ENCODE data around the gene PRKCE. TPM values are rescaled to one million over a fixed set of nuclear protein-coding genes. Genes with fewer than 3 reads are reported as not detected.

The PRKCE gene
- polyA plus RNA-seq, 1 experiment, result 16.7 TPM

DNA sequence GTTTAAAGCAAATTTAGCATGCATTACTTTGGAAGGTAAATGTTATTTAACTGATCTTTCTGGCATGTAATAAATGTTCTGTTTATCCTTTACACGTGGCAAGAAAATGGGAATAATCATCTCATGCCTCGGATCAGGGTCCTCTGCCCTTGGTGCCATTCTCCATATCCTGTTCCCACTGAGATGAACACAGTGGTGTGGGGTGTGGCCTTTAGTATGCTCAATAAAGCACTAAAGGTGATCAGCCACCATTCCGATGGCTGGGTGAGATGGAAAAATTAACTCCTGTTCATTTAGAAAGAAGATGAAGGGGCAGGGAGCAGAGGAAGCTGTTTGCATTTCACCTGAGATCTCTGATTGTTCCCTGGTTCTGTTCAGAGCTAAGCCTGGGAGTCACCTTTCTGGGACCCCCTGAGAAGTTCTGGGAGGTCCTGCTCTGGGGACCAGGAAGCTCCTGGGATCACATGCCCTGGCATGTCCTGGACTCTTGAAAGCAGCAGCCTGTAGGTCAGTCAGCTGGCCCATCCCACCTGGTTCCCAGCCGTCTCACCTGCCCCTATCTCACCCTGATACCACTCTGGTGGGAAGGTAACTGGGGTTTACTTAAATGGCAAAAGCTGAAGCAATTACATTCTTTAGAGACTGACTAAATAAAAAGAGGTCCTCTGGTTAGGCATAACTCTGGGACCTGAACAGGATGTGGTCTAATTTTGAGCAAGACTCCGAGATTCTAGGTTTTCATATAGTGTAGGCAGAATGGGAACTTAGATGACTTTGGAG lies 356.8 kb downstream of the PRKCE start:
- Histone ChIP-seq H3K27ac (ENCODE audit: low read depth, low read length) (peak overlapping the region; percentile 69), H3K9me3 (ENCODE audit: control insufficient read depth, insufficient read depth, low read length) (peaks cover 7% of the 10 kb centered on the region), H3K27me3 (ENCODE audit: control insufficient read depth, insufficient read depth, low read length) (no peaks in the 10 kb centered on the region), H3K4me3 (ENCODE audit: low read depth, low read length) (no peak overlapping the region)
- POLR2A ChIA-PET, result no interaction called here
- CTCF ChIA-PET, result interaction anchor here (1.7 to 1.9 kb wide), 2 partner anchors 16 to 55 kb away, joined by 5 to 6 read pairs; no protein-coding TSS in a partner anchor
- no peak for DNase-seq (ENCODE audit: low read depth, low spot score)
- TF ChIP-seq, protein P1, sequence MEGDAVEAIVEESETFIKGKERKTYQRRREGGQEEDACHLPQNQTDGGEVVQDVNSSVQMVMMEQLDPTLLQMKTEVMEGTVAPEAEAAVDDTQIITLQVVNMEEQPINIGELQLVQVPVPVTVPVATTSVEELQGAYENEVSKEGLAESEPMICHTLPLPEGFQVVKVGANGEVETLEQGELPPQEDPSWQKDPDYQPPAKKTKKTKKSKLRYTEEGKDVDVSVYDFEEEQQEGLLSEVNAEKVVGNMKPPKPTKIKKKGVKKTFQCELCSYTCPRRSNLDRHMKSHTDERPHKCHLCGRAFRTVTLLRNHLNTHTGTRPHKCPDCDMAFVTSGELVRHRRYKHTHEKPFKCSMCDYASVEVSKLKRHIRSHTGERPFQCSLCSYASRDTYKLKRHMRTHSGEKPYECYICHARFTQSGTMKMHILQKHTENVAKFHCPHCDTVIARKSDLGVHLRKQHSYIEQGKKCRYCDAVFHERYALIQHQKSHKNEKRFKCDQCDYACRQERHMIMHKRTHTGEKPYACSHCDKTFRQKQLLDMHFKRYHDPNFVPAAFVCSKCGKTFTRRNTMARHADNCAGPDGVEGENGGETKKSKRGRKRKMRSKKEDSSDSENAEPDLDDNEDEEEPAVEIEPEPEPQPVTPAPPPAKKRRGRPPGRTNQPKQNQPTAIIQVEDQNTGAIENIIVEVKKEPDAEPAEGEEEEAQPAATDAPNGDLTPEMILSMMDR (IDR thresholded peaks at IDR 0.05; ENCODE audit: low read depth, low read length), result no peak

DNA sequence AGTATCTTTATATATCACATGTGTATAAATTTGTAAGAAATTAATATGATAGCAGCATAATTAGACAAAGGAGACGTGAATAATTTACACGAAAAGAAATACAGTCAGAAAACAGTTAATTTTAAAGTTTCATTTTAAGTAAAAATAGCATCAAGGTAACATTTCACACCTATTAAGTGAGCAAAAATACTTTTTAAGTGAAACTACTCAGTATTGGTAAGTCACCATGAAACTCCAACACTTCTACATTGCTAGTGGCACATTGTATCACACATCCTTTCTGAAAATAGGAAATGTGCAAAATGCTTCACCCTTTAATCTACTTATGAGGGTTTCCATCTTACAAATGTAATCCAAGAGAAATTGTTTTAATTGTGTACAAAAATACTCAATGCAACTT lies 357.8 kb downstream of the PRKCE start:
- Histone ChIP-seq H3K27ac (ENCODE audit: low read depth, low read length) (no peak overlapping the region), H3K9me3 (ENCODE audit: control insufficient read depth, insufficient read depth, low read length) (peaks cover 7% of the 10 kb centered on the region), H3K27me3 (ENCODE audit: control insufficient read depth, insufficient read depth, low read length) (no peaks in the 10 kb centered on the region), H3K4me3 (ENCODE audit: low read depth, low read length) (no peak overlapping the region)
- CTCF ChIA-PET, result interaction anchor here (1.7 to 1.9 kb wide), 2 partner anchors 17 to 53 kb away, joined by 5 to 6 read pairs; no protein-coding TSS in a partner anchor
- TF ChIP-seq, protein P1 (IDR thresholded peaks at IDR 0.05; ENCODE audit: low read depth, low read length), result no peak
- POLR2A ChIA-PET, result no interaction called here
- DNase-seq (ENCODE audit: low read depth, low spot score), result no peak

DNA sequence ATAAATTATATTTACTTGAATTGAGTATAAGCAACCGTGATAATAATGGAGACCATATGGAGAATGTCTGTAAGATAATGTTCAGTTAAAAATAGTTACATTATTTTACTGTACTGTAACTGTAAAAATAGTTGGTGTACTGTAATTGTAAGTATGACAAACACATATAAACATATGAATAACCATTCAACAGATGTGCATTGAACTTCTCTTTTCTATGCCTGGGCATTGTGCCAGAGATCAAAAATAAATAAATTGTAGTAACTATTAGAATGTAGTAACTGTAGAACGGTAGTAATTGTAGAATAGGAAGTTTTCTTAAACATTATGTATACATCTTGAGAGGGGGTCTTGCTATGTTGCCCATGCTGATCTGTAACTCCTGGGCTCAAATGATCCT lies 358.3 kb downstream of the PRKCE start:
- H3K9me3 ChIP-seq (ENCODE audit: control insufficient read depth, insufficient read depth, low read length), result peaks cover 7% of the 10 kb centered on the region
- CTCF ChIA-PET, result interaction anchor here (1.5 to 2.3 kb wide), 3 partner anchors 39 to 325 kb away, joined by 3 to 11 read pairs (median 4); no protein-coding TSS in a partner anchor
- peak; percentile 75 for DNase-seq (ENCODE audit: low read depth, low spot score)
- H3K27ac ChIP-seq (ENCODE audit: low read depth, low read length), result peak overlapping the region; percentile 33
- POLR2A ChIA-PET, result interaction anchor here (1.9 kb wide), 1 partner anchor 287 kb away, joined by 4 read pairs; the partner anchor contains the start of gene EPAS1
- H3K4me3 ChIP-seq (ENCODE audit: low read depth, low read length), result no peak overlapping the region
- TF ChIP-seq, protein P1 (IDR thresholded peaks at IDR 0.05; ENCODE audit: low read depth, low read length), result no peak
- H3K27me3 ChIP-seq (ENCODE audit: control insufficient read depth, insufficient read depth, low read length), result no peaks in the 10 kb centered on the region

DNA sequence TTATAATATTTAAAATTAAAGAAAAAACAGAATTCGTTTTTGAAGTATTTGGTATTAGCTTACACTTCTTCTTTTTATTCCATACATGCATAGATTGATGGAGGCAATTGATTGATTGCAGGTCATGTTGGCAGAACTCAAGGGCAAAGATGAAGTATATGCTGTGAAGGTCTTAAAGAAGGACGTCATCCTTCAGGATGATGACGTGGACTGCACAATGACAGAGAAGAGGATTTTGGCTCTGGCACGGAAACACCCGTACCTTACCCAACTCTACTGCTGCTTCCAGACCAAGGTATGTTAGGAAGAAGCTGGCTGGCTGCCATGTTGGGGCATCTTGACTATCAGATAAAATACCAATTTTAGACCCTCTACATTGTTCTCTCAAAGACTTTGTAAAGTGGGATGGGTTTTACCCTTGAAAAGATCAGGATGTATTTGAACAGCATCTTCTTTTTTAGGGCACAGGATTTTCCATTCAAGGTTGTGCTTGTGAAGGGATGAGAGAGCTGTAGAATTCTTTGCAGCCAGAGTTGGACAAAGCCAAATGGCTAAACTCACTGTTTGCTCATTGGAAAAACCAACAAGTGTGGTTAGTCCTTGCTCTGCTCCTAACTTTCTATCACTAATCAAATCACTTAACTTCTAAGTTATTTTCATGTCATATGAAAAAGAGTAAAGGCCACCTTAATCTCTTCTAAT lies 358.9 kb downstream of the PRKCE start:
- ChIA-PET POLR2A (interaction anchor here (1.9 kb wide), 1 partner anchor 287 kb away, joined by 4 read pairs; the partner anchor contains the start of gene EPAS1), CTCF (interaction anchor here (1.0 to 2.3 kb wide), 16 partner anchors 18 to 450 kb away, joined by 3 to 11 read pairs (median 5); partner anchors contain the start of gene EPAS1)
- peaks cover 7% of the 10 kb centered on the region for H3K9me3 ChIP-seq (ENCODE audit: control insufficient read depth, insufficient read depth, low read length)
- no peak overlapping the region for H3K4me3 ChIP-seq (ENCODE audit: low read depth, low read length)
- H3K27me3 ChIP-seq (ENCODE audit: control insufficient read depth, insufficient read depth, low read length), result no peaks in the 10 kb centered on the region
- TF ChIP-seq, protein P1 (IDR thresholded peaks at IDR 0.05; ENCODE audit: low read depth, low read length), result no peak
- peak overlapping the region; percentile 33 for H3K27ac ChIP-seq (ENCODE audit: low read depth, low read length)
- DNase-seq (ENCODE audit: low read depth, low spot score), result no peak
